Neural cell (in vitro differentiated cells): ENCODE results near the gene SPECC1. TPM values are rescaled to one million over a fixed set of nuclear protein-coding genes. Genes with fewer than 3 reads are reported as not detected.
"Not testable (repeated sequence)": the region's sequence is repeated elsewhere in the genome, so short reads cannot be mapped to it uniquely, and the experiment has no call there.

Experiments used
- H2AFZ ChIP-seq: fragments of 200-600, 300-800 bp; sonication (generic), shearing (Covaris generic); 2 replicates; pipeline ENCODE4 v1.6.0; 2014; ENCODE audit warnings: low read depth, mild to moderate bottlenecking, antibody characterized with exemption, low read length, moderate library complexity
- H3F3A ChIP-seq: fragments of 200-600 bp; shearing (Covaris generic); 2 replicates; pipeline ENCODE4 v1.6.1; 2016; ENCODE audit warnings: mild to moderate bottlenecking, moderate library complexity, mixed read lengths, antibody characterized with exemption, low read length; ENCODE audit not compliant: insufficient read depth, poor library complexity, severe bottlenecking
- H3K27ac ChIP-seq: fragments of 200-600, 300-800 bp; sonication (generic), shearing (Covaris generic); 2 replicates; pipeline ENCODE4 v1.5.1; 2014; ENCODE audit warnings: mild to moderate bottlenecking, low read length, moderate library complexity
- H3K27me3 ChIP-seq: fragments of 300-800, 200-600 bp; sonication (generic), shearing (Covaris generic); 2 replicates; pipeline ENCODE4 v1.6.0; 2014; ENCODE audit warnings: mild to moderate bottlenecking, low read depth, low read length, moderate library complexity; ENCODE audit not compliant: insufficient read depth
- H3K36me3 ChIP-seq: fragments of 300-800, 200-600 bp; sonication (generic), shearing (Covaris generic); 2 replicates; pipeline ENCODE4 v1.5.1; 2014; ENCODE audit warnings: mild to moderate bottlenecking, antibody characterized with exemption, low read length, moderate library complexity; ENCODE audit not compliant: insufficient read depth
- H3K4me2 ChIP-seq: fragments of 300-800, 200-600 bp; sonication (generic), shearing (Covaris generic); 2 replicates; pipeline ENCODE4 v1.6.0; 2014; ENCODE audit warnings: mild to moderate bottlenecking, low read length
- H3K4me3 ChIP-seq: fragments of 300-800, 200-600 bp; sonication (generic), shearing (Covaris generic); 2 replicates; pipeline ENCODE4 v1.5.1; 2014; ENCODE audit warnings: mild to moderate bottlenecking, low read length, moderate library complexity
- H3K79me2 ChIP-seq: fragments of 200-600 bp; shearing (Covaris generic); replicated peaks from 2 replicates; pipeline ENCODE4 v1.6.0; 2014; ENCODE audit warnings: mild to moderate bottlenecking, low read length, moderate library complexity; ENCODE audit not compliant: insufficient read depth
- H3K9ac ChIP-seq: fragments of 300-800, 200-600 bp; sonication (generic), shearing (Covaris generic); 2 replicates; pipeline ENCODE4 v1.6.1; 2016; ENCODE audit warnings: mild to moderate bottlenecking, low read length, mixed read lengths
- H3K9me2 ChIP-seq: fragments of 200-600 bp; shearing (Covaris generic); 2 replicates; pipeline ENCODE4 v1.6.1; 2016; ENCODE audit warnings: mild to moderate bottlenecking, low read length, mixed read lengths; ENCODE audit not compliant: insufficient read depth
- H3K9me3 ChIP-seq: fragments of 200-600, 300-800 bp; sonication (generic), shearing (Covaris generic); 2 replicates; pipeline ENCODE4 v1.6.1; 2016; ENCODE audit warnings: mild to moderate bottlenecking, mixed run types, low read length, moderate library complexity, mixed read lengths
- H4K20me1 ChIP-seq: fragments of 200-600 bp; shearing (Covaris generic); 2 replicates; pipeline ENCODE4 v1.6.1; 2016; ENCODE audit warnings: mild to moderate bottlenecking, mixed run types; ENCODE audit not compliant: insufficient read depth
- EP300 ChIP-seq: fragments of 450-650 bp; conservative IDR thresholded peaks from 2 replicates; pipeline ENCODE4 v1.6.1; 2014; ENCODE audit warnings: antibody characterized with exemption, mild to moderate bottlenecking, moderate library complexity; ENCODE audit not compliant: poor library complexity, severe bottlenecking
- EZH2 ChIP-seq: fragments of 200-600, 300-800 bp; shearing (Covaris generic), sonication (generic); IDR thresholded peaks from 2 replicates; pipeline ENCODE4 v1.6.1; 2014; ENCODE audit warnings: antibody characterized with exemption, low read length, borderline replicate concordance, mild to moderate bottlenecking; ENCODE audit not compliant: insufficient read depth, poor library complexity, severe bottlenecking
- MXI1 ChIP-seq: fragments of 450-650 bp; conservative IDR thresholded peaks from 2 replicates; pipeline ENCODE4 v1.6.1; 2014; ENCODE audit warnings: antibody characterized with exemption, mild to moderate bottlenecking; ENCODE audit not compliant: poor library complexity, severe bottlenecking
- POLR2AphosphoS5 ChIP-seq: IDR thresholded peaks from 2 replicates; pipeline ENCODE4 v1.6.1; 2012
- RAD21 ChIP-seq: fragments of 450-650 bp; conservative IDR thresholded peaks from 2 replicates; pipeline ENCODE4 v1.6.1; 2014; ENCODE audit warnings: antibody characterized with exemption, mild to moderate bottlenecking, moderate library complexity
- SMC3 ChIP-seq: fragments of 450-650 bp; conservative IDR thresholded peaks from 2 replicates; pipeline ENCODE4 v1.6.1; 2014; ENCODE audit warnings: antibody characterized with exemption, mild to moderate bottlenecking, moderate library complexity; ENCODE audit not compliant: poor library complexity
- TAF1 ChIP-seq: IDR thresholded peaks from 2 replicates; pipeline ENCODE4 v1.6.1; 2012; ENCODE audit warnings: low read depth
- polyA plus RNA-seq: library from polyadenylated mRNA; depleted of rRNA; stranded (reverse); fragments of >200 nt; gene quantifications from 2 replicates; pipeline ENCODE4 v1.2.3, GENCODE V29; 2014
- TF ChIP-seq, protein P1 (sequence below): IDR thresholded peaks from 2 replicates; pipeline ENCODE4 v1.6.1; 2012; ENCODE audit warnings: borderline replicate concordance
- TF ChIP-seq, protein P2 (sequence below): fragments of 450-650 bp; IDR thresholded peaks from 2 replicates; pipeline ENCODE4 v1.5.1; 2014; ENCODE audit warnings: antibody characterized with exemption, mild to moderate bottlenecking, moderate library complexity; ENCODE audit not compliant: poor library complexity, severe bottlenecking

The SPECC1 gene
- polyA plus RNA-seq, 1 donor from 2014 or later = 8.6 TPM

DNA sequence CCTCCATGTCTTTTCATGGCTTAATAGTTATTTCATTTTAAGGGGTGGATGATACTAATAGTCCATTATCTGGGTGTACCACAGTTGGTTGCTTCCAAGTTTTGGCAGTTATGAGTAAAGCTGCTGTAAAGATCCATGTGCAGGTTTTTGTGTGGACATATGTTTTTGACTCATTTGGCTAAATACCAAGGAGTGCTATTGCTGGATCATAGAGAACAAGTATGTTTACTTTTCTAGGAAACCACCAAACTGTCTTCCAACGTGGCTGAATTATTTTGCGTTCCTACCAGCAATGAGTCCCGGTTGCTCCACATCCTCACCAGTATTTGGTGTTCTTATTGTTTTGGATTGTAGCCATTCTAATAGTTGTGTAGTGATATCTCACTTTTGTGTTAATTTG, 181.9 kb downstream of the SPECC1 start:
- Histone ChIP-seq H3F3A (no peaks in the 10 kb centered on the region), H3K4me2 (no peak overlapping the region), H3K9ac (no peak overlapping the region), H3K4me3 (no peak overlapping the region), H4K20me1 (no peaks in the 10 kb centered on the region), H3K9me2 (no peaks in the 10 kb centered on the region), H3K36me3 (no peaks in the 10 kb centered on the region), H3K79me2 (no peaks in the 10 kb centered on the region), H3K27ac (no peak overlapping the region), H2AFZ (no peak overlapping the region), H3K27me3 (no peaks in the 10 kb centered on the region), H3K9me3 (no peaks in the 10 kb centered on the region)
- no peak for TF ChIP-seq EP300
- TF ChIP-seq RAD21 = no peak

DNA sequence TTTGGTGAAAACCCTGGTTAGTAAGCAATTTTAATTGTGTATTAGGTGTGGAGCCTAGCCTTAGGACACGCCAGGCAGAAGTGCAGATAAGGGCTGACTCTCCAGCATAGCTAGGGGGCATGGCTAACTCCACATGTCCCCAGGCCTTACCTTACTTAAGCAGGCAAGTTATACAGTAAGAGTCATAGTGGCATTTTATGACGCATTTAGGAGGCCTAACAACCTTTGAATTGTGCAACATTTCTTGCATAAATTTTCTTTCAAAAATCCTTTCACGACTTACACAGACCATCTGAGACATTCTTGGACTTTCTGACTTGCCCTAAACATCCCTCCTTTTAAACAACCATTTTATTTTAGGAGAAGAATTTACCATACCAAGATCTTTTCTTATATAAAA, 187.1 kb downstream of the SPECC1 start:
- not testable (repeated sequence) for H3K79me2 ChIP-seq, H3K27ac ChIP-seq, H3K9me3 ChIP-seq

DNA sequence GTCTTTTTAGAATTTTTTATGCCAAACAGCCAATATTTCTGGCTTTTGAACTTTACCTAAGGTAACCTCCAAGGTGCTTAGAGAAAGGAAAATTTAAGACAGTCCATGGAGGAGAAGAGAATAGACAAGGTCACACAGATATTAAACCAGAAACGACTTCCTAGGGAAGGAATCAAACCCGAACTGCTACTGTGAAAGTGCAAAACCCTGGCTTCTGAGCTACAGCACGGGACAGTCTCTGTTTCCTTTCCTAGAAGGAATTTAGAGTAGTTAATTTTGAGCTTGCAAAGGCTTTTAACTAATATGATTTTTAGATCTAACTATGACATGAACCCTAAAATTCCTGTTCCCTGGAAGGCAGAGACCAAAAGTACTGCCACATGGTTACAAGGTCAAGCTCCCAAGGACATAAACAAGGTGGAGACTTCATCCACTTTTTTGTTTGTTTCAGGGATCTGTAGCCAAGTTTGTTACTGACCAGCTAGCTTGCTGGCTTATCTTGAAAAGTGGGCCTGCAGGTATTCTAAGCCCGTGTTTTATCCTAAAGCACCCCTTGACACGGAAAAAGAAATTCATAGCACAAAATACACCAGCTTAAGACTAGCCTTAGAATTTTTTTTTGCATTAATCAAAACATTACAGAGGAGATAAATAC, 188.2 kb downstream of the SPECC1 start:
- no peak overlapping the region for H3K27ac ChIP-seq
- H3F3A ChIP-seq = no peaks in the 10 kb centered on the region
- H3K9me2 ChIP-seq = no peaks in the 10 kb centered on the region
- no peak overlapping the region for H3K4me2 ChIP-seq
- no peaks in the 10 kb centered on the region for H3K36me3 ChIP-seq
- H3K4me3 ChIP-seq = no peak overlapping the region
- no peak overlapping the region for H3K9ac ChIP-seq
- H3K27me3 ChIP-seq = no peaks in the 10 kb centered on the region
- H4K20me1 ChIP-seq = no peaks in the 10 kb centered on the region
- TF ChIP-seq POLR2AphosphoS5 (no peak), TAF1 (no peak), MXI1 (no peak), RAD21 (no peak), EP300 (no peak), EZH2 (no peak), SMC3 (no peak)
- TF ChIP-seq, protein P1, sequence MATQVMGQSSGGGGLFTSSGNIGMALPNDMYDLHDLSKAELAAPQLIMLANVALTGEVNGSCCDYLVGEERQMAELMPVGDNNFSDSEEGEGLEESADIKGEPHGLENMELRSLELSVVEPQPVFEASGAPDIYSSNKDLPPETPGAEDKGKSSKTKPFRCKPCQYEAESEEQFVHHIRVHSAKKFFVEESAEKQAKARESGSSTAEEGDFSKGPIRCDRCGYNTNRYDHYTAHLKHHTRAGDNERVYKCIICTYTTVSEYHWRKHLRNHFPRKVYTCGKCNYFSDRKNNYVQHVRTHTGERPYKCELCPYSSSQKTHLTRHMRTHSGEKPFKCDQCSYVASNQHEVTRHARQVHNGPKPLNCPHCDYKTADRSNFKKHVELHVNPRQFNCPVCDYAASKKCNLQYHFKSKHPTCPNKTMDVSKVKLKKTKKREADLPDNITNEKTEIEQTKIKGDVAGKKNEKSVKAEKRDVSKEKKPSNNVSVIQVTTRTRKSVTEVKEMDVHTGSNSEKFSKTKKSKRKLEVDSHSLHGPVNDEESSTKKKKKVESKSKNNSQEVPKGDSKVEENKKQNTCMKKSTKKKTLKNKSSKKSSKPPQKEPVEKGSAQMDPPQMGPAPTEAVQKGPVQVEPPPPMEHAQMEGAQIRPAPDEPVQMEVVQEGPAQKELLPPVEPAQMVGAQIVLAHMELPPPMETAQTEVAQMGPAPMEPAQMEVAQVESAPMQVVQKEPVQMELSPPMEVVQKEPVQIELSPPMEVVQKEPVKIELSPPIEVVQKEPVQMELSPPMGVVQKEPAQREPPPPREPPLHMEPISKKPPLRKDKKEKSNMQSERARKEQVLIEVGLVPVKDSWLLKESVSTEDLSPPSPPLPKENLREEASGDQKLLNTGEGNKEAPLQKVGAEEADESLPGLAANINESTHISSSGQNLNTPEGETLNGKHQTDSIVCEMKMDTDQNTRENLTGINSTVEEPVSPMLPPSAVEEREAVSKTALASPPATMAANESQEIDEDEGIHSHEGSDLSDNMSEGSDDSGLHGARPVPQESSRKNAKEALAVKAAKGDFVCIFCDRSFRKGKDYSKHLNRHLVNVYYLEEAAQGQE = no peak
- TF ChIP-seq, protein P2, sequence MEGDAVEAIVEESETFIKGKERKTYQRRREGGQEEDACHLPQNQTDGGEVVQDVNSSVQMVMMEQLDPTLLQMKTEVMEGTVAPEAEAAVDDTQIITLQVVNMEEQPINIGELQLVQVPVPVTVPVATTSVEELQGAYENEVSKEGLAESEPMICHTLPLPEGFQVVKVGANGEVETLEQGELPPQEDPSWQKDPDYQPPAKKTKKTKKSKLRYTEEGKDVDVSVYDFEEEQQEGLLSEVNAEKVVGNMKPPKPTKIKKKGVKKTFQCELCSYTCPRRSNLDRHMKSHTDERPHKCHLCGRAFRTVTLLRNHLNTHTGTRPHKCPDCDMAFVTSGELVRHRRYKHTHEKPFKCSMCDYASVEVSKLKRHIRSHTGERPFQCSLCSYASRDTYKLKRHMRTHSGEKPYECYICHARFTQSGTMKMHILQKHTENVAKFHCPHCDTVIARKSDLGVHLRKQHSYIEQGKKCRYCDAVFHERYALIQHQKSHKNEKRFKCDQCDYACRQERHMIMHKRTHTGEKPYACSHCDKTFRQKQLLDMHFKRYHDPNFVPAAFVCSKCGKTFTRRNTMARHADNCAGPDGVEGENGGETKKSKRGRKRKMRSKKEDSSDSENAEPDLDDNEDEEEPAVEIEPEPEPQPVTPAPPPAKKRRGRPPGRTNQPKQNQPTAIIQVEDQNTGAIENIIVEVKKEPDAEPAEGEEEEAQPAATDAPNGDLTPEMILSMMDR = no peak
- H3K79me2 ChIP-seq = no peaks in the 10 kb centered on the region
- no peaks in the 10 kb centered on the region for H3K9me3 ChIP-seq
- no peak overlapping the region for H2AFZ ChIP-seq

More for the DNA sequence above, 187.1 kb downstream of the SPECC1 start:
- not testable (repeated sequence) for H3F3A ChIP-seq, H3K9me2 ChIP-seq, H3K9ac ChIP-seq, H2AFZ ChIP-seq, H3K4me3 ChIP-seq, H4K20me1 ChIP-seq, H3K27me3 ChIP-seq, H3K36me3 ChIP-seq, H3K4me2 ChIP-seq
